GM21619 (cell line): ENCODE measurements around the gene GLCE.
"Not testable (repeated sequence)": the region's sequence is repeated elsewhere in the genome, so short reads cannot be mapped to it uniquely, and the experiment has no call there.

Source experiments
- ATAC-seq: cut with Tn5 transposase; IDR thresholded peaks from one replicate; pipeline ENCODE4 v1.9.1; 2021; ENCODE audit not compliant: unreplicated experiment

The GLCE gene

DNA sequence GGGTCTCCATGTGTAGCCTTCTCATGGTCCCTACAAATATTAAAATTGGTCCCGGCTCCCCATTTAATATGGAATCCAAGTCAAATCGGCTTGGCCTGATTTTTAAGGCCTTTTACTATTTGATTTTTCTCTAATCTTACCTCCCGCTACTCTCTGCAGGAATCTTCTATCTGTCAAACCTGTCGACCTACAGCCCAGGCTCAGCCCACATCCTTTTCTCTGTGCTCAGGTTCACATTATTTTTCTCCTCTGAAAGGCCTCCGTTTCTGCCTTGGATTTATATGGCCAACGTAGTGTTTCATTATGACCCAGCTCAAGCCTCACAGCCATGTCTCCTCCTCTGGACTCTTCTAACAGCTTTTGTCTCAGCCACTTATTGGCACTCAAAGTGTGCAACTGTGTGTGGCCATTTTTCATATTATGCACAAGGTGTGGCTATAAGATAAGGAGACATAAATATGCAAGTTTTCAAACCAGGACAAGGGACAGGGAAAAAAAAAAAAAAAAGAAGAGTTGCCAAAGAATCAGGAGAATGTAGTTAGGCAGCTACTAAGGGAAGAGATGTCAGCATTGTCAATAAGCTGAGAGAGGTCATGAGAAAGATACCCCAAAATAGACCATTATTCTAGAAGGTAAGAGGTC, 2.1 kb upstream of the GLCE start:
- no peak for ATAC-seq

DNA sequence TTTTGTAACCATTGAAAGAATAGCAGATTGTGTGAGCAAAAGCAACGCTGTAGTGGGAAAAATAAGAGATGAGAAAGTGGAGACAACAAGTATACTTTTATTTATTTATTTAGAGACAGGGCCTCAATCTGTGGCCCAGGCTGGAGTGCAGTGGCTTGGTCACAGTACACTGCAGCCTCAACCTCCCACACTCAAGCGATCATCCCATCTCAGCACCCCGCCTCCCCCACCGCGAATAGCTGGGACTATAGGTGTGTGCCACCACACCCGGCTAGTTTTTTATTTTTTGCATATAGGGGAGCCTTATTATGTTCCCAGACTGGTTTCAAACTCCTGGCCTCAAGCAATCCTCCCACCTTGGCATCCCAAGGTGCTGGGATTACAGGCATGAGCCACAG, 1.6 kb upstream of the GLCE start:
- no peak for ATAC-seq

DNA sequence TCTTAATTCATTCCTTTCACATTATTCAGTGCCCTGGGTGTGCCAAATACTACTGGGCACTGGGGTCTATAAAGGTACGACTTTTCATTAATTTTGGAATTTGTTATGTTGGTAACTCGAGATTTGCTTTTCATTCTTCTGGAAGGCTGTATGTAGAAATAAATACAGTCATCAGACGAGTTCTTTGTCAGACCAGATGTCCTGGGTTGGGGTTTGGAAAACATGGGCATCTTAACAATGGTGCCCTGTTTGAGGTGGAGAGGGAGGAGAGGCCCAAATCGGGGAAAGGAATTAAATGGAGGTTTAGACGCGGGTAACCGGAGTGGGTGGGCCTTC, 662 bp upstream of the GLCE start:
- no peak for ATAC-seq

DNA sequence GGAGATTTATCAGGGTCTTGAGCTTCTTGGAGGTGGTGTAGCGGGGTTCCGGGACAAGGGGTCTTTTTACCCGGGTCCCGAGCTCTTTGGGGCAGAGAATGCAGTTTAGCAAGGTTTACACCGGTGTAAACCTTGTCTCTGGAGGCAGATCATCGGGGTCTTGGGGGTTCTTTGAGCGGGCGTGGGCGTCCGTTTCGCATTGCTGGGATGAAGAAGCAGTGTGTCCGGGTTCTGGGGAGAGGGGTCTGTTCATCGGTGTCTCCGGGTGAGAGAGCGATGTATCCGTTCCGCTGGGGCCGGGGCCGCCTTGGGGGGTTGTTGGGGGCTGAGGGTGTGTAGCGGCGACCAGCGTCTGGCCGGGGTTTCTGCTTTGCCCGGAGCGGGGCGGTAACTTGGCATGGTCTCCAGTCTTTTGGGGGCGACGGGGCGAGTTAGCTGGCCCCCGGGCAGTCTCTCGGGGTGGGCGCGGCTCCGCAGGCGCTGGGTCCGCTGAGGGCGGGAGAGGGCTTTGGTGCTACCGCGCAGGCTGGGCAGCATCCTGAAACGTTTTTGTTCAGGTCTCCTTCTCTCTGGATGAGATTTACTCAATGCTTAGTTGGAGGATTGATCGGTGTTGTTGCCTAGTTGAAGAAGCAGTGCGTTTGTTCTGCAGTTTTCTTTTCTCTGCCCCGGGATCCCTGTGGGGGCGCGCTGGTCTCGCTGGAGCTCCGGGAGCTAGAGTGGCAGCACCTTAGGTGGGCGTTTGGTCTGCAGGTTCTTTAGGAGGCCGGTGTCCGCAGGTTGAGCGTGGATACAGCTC, 843 bp downstream of the GLCE start:
- no peak for ATAC-seq

DNA sequence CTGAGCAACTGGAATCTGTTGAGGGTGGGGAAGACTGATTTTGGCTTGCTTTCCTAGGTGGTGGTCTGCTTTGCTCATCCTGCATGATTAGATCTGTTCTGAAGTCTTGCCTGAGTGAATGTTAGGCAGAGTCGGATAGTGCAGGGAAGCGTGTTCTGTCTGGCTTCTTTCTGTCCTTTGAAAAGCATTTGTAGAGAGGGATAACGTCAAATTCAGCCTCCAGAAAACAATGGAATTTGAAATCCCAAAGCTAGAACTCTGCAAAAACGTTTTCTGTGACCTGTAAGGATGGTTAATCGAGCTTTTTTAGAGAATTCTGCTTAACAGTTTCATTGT, 1.4 kb downstream of the GLCE start:
- ATAC-seq = no peak

DNA sequence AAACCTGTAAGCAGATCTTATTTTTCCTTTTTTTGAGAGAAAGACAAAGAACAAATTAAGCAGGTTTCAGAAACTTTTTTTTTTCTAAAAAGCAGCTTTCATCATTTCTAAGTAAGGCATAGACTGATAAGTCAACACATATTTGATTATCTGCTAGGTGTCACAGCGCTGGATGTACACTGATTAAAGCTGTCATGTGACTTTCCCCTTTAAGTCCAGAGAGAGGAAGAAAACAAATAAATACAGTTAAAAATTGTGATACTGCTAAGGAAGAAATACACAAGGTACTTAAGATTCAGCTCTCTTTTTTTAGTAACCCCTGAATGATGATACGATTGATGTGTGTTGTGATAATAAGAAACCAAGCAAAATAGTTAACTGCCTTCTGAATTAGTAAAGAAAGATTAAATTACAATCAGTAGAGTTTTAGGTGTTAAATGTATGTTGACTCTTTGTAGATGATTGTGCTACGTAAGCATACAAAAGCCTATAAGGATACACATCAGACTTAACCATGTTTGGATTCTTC, 2.8 kb downstream of the GLCE start:
- ATAC-seq = no peak

DNA sequence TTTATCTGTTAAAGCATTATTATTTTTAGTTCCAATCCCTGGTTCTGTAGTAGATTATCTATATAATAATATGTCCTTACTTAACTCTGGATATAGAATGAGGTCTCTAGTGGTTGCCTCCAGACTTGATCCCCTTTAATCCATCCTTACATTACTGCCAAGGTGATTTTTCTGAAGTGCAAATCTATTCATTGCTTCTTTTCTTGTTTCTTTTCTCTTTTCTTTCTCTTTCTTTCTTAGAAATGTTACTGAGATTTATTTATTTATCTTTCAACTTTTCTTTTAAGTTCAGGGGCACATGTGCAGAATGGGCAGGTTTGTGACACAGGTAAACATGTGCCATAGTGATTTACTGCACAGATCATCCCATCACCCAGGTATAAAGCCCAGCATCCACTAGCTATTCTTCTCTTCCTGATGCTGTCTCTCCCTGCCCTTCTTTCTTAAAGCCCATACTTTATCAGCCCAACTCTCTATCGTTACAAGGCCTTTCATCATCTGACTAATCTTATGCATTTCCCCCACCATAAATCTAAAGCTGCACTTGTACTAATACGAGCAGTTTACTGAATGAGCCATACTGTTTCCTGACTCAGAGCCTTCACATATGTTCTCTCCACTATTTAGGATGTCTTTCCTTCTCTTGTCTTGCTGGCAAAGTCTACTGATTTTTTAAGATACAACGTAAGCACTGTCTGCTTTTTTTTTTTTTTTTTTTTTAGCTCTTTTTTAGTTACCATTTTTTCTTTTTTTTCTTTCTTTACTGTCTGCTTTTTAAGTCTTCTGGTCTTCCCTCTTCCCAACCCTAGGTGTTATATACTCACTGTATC, 4.6 kb downstream of the GLCE start:
- no peak for ATAC-seq

DNA sequence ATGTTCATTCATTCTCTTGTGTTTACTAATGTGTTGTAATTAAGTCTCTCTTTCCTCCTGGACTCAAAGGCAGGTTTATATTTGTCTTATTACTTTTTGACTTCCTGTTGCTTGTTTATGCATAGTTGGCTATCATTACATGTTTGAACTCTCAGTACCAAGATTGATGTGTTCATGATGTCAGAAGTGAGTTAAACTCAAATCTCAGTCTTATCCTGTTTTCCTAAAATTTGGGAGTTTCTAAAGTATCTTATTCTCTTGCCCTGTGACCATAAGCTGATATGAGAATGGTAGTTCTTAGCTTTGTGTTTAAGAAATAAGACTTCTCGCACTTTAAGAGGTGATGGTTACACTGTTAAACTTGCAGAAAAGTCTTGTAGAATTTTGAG, 5.2 kb downstream of the GLCE start:
- no peak for ATAC-seq

DNA sequence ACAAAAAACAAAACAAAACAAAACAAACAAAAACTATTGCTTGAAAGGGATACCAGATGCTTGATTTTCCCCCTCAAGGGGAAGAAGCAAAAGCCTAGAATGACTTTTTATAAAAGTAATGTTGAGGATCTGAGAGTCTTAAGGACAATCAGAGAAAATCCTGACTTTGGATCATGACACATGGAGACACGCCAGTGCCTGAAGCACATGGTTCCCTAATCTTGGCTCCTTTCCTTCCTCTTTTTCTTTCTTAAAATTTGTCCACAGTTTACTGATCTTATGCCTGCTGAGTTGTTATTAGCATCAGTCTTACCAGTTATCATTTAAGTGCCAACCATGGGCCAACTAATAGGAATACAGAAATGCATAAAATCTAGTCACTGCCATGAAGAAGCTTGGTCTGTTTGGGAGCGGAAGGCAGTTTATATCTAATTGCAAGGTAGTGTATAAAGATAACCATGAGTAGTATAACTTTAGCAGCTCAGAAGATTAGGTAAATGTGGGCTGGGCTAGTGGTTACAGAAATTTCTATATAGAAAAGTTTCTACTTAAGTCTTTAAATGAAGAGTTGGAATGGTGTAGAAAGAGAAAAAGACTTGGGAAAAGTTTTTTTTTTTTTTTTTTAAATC, 6.9 kb downstream of the GLCE start:
- no peak for ATAC-seq

DNA sequence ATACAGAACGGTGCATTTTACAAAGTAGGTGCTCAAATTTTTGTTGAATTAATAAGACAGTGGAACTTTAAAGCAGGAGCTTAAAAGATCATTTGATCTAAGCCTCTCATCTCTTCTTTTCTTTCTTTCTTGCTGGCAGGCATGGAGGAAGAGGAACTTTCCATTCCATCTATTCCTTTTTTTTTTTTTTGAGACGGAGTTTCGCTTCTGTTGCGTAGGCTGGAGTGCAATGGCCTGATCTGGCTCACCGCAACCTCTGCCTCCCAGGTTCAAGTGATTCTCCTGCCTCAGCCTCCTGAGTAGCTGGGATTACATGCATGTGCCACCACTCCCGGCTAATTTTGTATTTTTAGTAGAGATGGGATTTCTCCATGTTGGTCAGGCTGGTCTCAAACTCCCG, 7.9 kb downstream of the GLCE start:
- ATAC-seq = not testable (repeated sequence)

DNA sequence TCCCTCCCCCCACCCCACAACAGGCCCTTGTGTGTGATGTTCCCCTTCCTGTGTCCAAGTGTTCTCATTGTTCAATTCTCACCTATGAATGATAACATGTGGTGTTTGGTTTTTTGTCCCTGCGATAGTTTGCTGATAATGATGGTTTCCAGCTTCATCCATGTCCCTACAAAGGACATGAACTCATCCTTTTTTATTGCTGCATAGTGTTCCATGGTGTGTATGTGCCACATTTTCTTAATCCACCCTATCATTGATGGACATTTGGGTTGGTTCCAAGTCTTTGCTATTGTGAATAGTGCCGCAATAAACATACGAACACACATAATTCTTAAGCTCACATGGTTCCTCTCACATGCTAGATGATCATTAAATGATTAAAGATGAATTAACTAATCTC, 9.1 kb downstream of the GLCE start:
- ATAC-seq = not testable (repeated sequence)

DNA sequence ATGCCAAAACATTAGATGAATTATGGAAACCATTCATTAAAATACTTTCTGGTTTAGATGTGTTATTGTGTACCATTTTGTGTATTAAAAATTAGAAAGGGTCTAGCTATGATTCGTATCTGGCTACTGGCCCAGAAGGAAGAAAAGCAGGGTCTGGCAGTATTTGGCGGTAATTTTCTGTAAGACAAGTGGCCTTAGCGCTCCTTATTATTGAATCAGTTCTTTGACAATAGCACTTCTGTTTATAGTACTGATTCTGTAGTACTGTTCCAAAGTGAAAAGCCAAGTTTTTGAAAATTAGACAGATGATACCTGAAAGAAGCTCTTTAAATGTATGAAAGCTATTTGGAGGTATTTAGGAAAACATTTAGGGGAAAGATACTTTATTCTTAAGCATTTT, 10.2 kb downstream of the GLCE start:
- ATAC-seq = no peak

DNA sequence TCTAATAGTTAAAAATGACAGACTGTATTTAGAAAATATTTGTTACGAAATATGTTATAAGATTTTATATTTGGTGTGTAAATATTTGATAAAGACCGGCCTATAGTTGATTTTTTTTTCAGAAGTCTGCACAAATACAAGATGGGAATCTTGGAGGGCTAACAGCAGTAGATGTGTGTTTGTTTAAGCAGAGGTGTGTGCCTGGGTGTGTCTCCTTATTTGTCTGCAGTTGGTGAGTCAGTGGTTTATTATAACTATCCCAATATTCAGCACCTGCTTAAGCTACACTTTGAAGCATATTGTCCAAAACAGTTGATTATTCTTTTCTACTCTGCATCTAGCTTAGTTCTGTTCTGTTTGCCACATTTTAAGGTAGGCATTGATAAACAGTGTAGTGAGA, 12.4 kb downstream of the GLCE start:
- no peak for ATAC-seq

DNA sequence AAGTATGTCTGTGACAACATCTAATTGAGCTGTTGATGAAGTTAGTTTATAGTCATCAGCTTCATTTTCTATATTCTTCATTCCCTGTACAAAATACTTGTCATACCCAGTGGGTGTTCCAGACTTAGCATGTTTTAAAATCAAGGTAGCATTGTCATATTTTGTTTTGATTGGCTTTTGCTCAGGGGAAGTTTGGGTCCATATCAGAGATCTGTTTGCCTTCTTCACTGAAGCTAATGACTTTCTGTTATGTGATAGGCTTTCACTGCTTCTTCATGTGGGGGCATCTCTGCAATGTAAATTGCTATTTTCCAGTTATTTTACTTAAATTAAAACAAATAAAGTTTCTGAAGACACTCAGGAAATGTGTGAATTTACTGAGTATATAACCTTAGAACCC, 15.1 kb downstream of the GLCE start:
- ATAC-seq = no peak

DNA sequence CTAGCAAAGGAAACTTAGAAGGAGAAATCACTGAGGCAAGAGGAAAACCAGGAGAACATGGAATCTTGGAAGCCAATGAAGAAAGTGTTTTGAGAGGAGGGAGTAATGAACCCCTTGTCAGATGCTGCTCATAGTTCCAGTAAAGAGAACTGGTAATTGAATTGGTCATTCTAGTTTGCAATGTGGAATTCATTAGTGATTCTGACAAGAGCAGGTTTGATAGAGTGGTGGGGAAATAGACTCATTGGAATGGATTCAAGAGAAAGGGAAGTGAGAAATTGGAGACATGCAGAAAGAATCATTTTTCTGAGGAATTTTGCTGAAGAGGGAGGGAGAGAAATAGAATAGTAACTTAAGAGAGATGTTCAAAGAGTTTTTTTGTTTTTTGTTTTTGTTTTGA, 21.0 kb downstream of the GLCE start:
- ATAC-seq = no peak

DNA sequence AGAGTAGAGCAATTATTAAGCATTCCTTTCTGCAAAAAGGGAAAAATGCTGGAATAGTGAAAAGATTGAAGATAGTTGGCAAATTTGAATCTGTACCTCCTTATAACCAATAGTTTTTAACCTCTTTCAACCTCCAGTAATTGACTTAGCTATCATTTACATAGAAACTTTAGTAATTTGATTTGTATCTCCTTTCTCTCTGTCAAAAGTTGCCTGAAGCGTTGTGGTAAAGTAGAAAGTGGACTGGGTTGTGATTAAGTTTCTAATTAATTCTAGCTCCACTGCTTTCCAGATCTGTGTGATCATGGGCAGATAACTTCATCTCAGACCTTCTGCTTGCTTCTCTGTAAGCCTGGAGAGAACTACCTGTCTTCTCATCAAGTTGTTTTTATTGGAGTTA, 24.8 kb downstream of the GLCE start:
- no peak for ATAC-seq

DNA sequence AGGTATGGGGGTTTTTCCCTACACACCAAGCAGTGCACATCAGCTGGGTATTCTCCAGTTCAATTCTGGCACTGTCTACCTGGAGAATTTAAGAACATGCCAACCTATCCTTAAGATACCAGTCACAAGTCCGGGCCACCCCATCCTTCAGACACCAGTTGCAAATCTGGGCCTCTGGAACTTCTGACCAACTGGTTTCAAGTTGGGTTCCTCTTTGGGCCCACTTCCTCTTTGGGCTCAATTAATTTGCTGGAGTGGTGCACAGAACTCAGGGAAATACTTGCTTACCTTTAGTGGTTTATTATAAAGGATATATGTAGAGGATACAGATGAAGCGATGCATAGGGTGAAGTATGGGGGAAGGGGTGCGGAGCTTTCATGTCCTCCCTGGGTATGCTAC, 25.3 kb downstream of the GLCE start:
- no peak for ATAC-seq

DNA sequence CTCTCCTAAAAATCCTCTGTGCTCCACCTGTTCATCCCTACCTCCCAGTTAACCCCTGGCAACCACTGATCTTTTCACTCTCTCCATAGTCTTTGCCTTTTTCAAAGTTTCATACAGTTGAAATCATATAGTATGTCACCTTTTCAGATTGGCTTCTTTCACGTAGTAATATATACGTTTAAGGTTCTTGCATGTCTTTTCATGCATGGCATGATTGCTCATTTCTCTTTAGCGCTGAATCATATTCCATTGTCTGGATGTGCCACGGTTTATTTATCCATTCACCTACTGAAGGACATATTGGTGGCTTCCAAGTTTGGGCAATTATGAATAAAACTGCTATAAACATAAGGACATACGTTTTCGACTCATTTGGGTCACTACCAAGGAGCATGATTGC, 28.7 kb downstream of the GLCE start:
- ATAC-seq = no peak

DNA sequence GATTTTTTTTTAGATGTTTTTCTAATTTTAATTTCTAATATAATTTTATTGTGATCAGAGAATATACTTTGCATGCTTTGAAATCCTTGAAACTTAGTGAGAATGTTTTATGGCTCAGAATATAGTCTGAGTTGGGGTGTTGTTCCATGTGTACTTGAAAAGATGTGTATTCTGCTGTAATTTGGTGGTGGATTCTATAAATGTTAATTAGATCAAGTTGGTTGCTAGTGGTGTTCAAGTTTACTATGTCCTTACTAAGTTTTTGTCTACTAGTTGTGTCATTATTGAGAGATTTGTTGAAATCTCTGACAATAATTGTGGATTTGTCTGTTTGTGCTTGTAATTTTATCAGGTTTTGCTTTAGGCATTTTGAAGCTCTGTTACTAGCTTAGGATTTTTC, 29.7 kb downstream of the GLCE start:
- no peak for ATAC-seq

DNA sequence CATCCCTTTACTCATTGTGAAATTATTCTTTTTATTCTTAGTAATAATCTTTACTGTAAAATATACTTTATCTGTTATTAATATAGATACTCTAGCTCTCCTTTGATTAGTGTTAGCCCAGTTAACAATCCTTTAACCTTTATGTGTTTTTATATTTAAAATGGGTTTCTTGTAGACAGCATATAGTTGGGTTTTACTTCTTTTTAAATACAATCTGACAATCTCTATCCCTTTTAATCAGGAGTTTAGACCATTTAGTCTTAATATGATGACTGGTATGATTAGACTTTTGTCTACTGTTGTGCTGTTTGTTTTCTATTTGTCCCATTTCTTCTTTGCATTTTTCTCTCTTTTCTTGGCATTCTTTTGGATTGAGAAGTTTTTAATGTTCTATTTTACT, 30.1 kb downstream of the GLCE start:
- no peak for ATAC-seq

DNA sequence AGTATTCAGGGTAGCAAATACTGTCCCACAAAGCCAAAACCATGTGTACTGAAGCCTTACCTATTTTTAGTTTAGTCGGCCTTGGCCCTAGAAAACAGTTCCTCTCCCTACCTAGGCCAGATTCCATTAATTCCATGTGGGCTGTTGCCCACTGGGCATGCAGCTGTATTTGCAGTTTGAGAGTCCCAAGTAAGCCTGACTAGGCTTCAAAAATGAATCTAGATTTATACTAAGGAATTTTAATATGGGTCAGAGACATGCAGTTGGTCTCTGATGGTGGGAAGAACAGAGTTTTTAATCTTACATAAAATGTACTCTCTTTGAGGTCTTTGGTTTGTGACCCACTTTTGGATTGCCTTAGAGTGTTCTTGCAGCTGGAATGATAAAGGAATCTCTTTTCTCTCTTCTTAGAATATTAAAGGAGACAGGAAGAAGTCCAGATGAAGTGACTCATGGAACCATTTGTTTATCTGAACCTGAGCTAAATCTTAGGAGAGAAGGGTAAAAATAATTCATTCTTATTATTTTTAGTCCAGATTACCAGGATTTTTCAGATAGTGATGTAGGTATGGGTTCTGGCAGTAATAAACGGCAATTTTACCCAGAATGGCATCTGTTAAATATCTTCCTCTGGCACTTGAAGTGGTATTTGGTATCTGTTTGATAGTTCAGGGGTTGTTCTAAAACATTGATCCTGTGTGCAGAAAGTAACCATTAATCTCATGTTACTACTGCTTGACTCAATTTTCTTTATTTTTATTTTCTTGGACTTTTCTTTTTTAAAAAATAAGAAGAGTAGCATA, 33.8 kb downstream of the GLCE start:
- no peak for ATAC-seq
